Neuronal stem cell (in vitro differentiated cells): ENCODE data around the gene USF2.

Experiments used
- DNase-seq: peaks from one replicate; pipeline ENCODE4 v3.0.0-alpha.2; 2013; ENCODE audit warnings: low spot score
- H2AFZ ChIP-seq: one replicate; pipeline ENCODE4 v1.6.1; 2013; ENCODE audit warnings: mild to moderate bottlenecking, low read length, inconsistent platforms
- H2AK5ac ChIP-seq: 2 replicates; pipeline ENCODE4 v1.6.1; 2013; ENCODE audit warnings: low read depth, mild to moderate bottlenecking, inconsistent platforms, low read length, moderate library complexity, mixed read lengths
- H2BK120ac ChIP-seq: 2 replicates; pipeline ENCODE4 v1.6.1; 2013; ENCODE audit warnings: low read depth, mild to moderate bottlenecking, inconsistent platforms, low read length, moderate library complexity, mixed read lengths
- H2BK12ac ChIP-seq: one replicate; pipeline ENCODE4 v1.6.1; 2013; ENCODE audit warnings: low read length, inconsistent platforms
- H2BK15ac ChIP-seq: 2 replicates; pipeline ENCODE4 v1.6.1; 2013; ENCODE audit warnings: mild to moderate bottlenecking, low read length, inconsistent platforms, mixed read lengths
- H2BK5ac ChIP-seq: one replicate; pipeline ENCODE4 v1.6.1; 2013; ENCODE audit warnings: inconsistent platforms, mild to moderate bottlenecking, low read length, moderate library complexity
- H3K14ac ChIP-seq: one replicate; pipeline ENCODE4 v1.6.1; 2013; ENCODE audit warnings: low read length, inconsistent platforms
- H3K18ac ChIP-seq: 2 replicates; pipeline ENCODE4 v1.6.1; 2013; ENCODE audit warnings: low read length, inconsistent platforms
- H3K23ac ChIP-seq: 2 replicates; pipeline ENCODE4 v1.6.1; 2013; ENCODE audit warnings: low read depth, mild to moderate bottlenecking, mixed read lengths, low read length, inconsistent platforms; ENCODE audit not compliant: poor library complexity
- H3K27ac ChIP-seq: replicated peaks from 3 replicates; pipeline ENCODE4 v1.5.1; 2013; ENCODE audit warnings: low read length, inconsistent platforms
- H3K27me3 ChIP-seq, 3 experiments: 2 replicates each; pipeline ENCODE4 v1.6.1; 2013; ENCODE audit warnings: low read length in 3 of 3, mild to moderate bottlenecking in 2 of 3, inconsistent platforms in 1 of 3, low read depth in 1 of 3, mixed read lengths in 1 of 3, moderate library complexity in 1 of 3; ENCODE audit not compliant: control insufficient read depth in 3 of 3, insufficient read depth in 3 of 3
- H3K36me3 ChIP-seq, 2 donors: replicated peaks in 1 of 2; 2 replicates each; pipeline ENCODE4 v1.6.1; 2013; ENCODE audit warnings: low read length in 2 of 2; ENCODE audit not compliant: control insufficient read depth in 2 of 2, insufficient read depth in 2 of 2
- H3K4ac ChIP-seq: 2 replicates; pipeline ENCODE4 v1.6.1; 2013; ENCODE audit warnings: inconsistent platforms, mild to moderate bottlenecking, low read length, moderate library complexity
- H3K4me1 ChIP-seq, 2 donors: 1 replicate in 1 of 2; 2 replicates in 1 of 2; pipeline ENCODE4 v1.6.1; 2013; ENCODE audit warnings: low read length in 2 of 2, low read depth in 1 of 2; ENCODE audit not compliant: control insufficient read depth in 2 of 2, insufficient read depth in 1 of 2
- H3K4me2 ChIP-seq: one replicate; pipeline ENCODE4 v1.6.1; 2013; ENCODE audit warnings: mild to moderate bottlenecking, low read length, inconsistent platforms; ENCODE audit not compliant: insufficient read depth, poor library complexity, severe bottlenecking
- H3K4me3 ChIP-seq, 2 donors: 2 replicates each; pipeline ENCODE4 v1.5.1; 2013; ENCODE audit warnings: low read length in 2 of 2, mild to moderate bottlenecking in 2 of 2, inconsistent platforms in 1 of 2, moderate library complexity in 1 of 2
- H3K79me1 ChIP-seq: one replicate; pipeline ENCODE4 v1.6.1; 2013; ENCODE audit warnings: low read depth, mild to moderate bottlenecking, inconsistent platforms, low read length, moderate library complexity
- H3K9ac ChIP-seq: one replicate; pipeline ENCODE4 v1.6.1; 2013; ENCODE audit warnings: mild to moderate bottlenecking, low read depth, low read length, inconsistent platforms; ENCODE audit not compliant: poor library complexity
- H3K9me3 ChIP-seq, 2 donors: replicated peaks in 1 of 2; 2 replicates each; pipeline versions ENCODE3 to v1.6.1; 2013; ENCODE audit warnings: low read length in 2 of 2, mild to moderate bottlenecking in 2 of 2, inconsistent platforms in 1 of 2, low read depth in 1 of 2, mixed read lengths in 1 of 2, moderate library complexity in 1 of 2; ENCODE audit not compliant: control insufficient read depth in 2 of 2, insufficient read depth in 1 of 2
- H4K8ac ChIP-seq: one replicate; pipeline ENCODE4 v1.6.1; 2013; ENCODE audit warnings: low read depth, mild to moderate bottlenecking, inconsistent platforms, low read length, moderate library complexity
- H4K91ac ChIP-seq: one replicate; pipeline ENCODE4 v1.6.1; 2013; ENCODE audit warnings: low read length, low read depth, mild to moderate bottlenecking, inconsistent platforms; ENCODE audit not compliant: poor library complexity
- WGBS, 2 donors: extraction: QIAGEN DNeasy Blood & Tissue Kit; methylation state at CpG; one replicate each; pipeline ENCODE4 v1.1.7; 2013; ENCODE audit warnings: missing lambda C conversion rate in 2 of 2, mixed read lengths in 1 of 2; ENCODE audit not compliant: insufficient read length in 2 of 2, insufficient replicate concordance in 1 of 2; ENCODE audit errors: extremely low coverage in 2 of 2; 5-methylcytosine and 5-hydroxymethylcytosine counted together

USF2 gene

GRCh38 chr19:35291916-35292315 lies 23.2 kb downstream of the USF2 start, which contains the start of gene MAG:
Gene MAG, plus strand, starts transcription at chr19:35292161. Its CDS starts 3,248 bp downstream, at chr19:35295409.
- Histone ChIP-seq H2BK120ac (no peak within 1 kb of the TSS), H3K18ac (peak within 1 kb of the TSS; percentile 83), H3K9me3 (no peaks in the 10 kb centered on the region), H3K27ac (no peak within 1 kb of the TSS), H2BK5ac (no peak within 1 kb of the TSS), H3K4me1 (peaks cover 0 to 19% of the 10 kb centered on the region in 2 donors), H3K36me3 (no peaks in the 10 kb centered on the region), H3K14ac (peak within 1 kb of the TSS; percentile 77), H2BK15ac (peak within 1 kb of the TSS; percentile 45), H3K79me1 (peaks cover 2% of the 10 kb centered on the region), H4K91ac (peak within 1 kb of the TSS; percentile 17), H3K4me2 (no peak within 1 kb of the TSS), H4K8ac (no peak within 1 kb of the TSS), H3K9ac (peak within 1 kb of the TSS; percentile 44), H2AK5ac (peak within 1 kb of the TSS; percentile 90), H2AFZ (no peak within 1 kb of the TSS), H3K4me3 (peak within 1 kb of the TSS in 1 of 2 donors; percentile 42), H3K27me3 (peaks cover 0 to 23% (median 0%) of the 10 kb centered on the region in 3 experiments), H3K4ac (no peak within 1 kb of the TSS), H2BK12ac (peak within 1 kb of the TSS; percentile 78), H3K23ac (peak within 1 kb of the TSS; percentile 81)
- no CpG with 5 or more reads among the region's 12 CpGs for WGBS, 2 donors
- DNase-seq = no peak

- no CpG with 5 or more reads among the region's 23 CpGs for WGBS, 2 donors
- peak overlapping the region; percentile 35 for H2BK12ac ChIP-seq
- H2AFZ ChIP-seq = no peak overlapping the region
- peaks cover 0 to 3% of the 10 kb centered on the region in 2 donors for H3K36me3 ChIP-seq
- H2BK15ac ChIP-seq = peak overlapping the region; percentile 35
- H2BK120ac ChIP-seq = no peak overlapping the region
- H3K18ac ChIP-seq = peak overlapping the region; percentile 88
- peak overlapping the region; percentile 77 for H3K14ac ChIP-seq
- H3K9ac ChIP-seq = peak overlapping the region; percentile 68
- H3K27me3 ChIP-seq = peaks cover 0 to 19% (median 7%) of the 10 kb centered on the region in 3 experiments
- H2AK5ac ChIP-seq = peak overlapping the region; percentile 51
- H3K4me1 ChIP-seq = peaks cover 0 to 19% of the 10 kb centered on the region in 2 donors
- no peak overlapping the region for H3K27ac ChIP-seq
- H3K4me2 ChIP-seq = no peak overlapping the region
- peaks cover 0 to 1% of the 10 kb centered on the region in 2 donors for H3K9me3 ChIP-seq
- H4K91ac ChIP-seq = peak overlapping the region; percentile 32
- peak overlapping the region in 1 of 2 donors; percentile 42 for H3K4me3 ChIP-seq
- DNase-seq = no peak
- no peak overlapping the region for H2BK5ac ChIP-seq
- no peak overlapping the region for H3K4ac ChIP-seq
- H3K79me1 ChIP-seq = peaks cover 8% of the 10 kb centered on the region
- H3K23ac ChIP-seq = peak overlapping the region; percentile 73
- H4K8ac ChIP-seq = no peak overlapping the region
Observed at GRCh38 chr19:35292421-35293362, 23.9 kb downstream of the USF2 start.

GRCh38 chr19:35293363-35293739 lies 24.6 kb downstream of the USF2 start:
- no peak overlapping the region for H2BK120ac ChIP-seq
- H3K4me1 ChIP-seq = peaks cover 0 to 19% of the 10 kb centered on the region in 2 donors
- peak overlapping the region in 1 of 2 donors; percentile 42 for H3K4me3 ChIP-seq
- DNase-seq = no peak
- peak overlapping the region; percentile 45 for H3K23ac ChIP-seq
- no peak overlapping the region for H3K4ac ChIP-seq
- WGBS, 2 donors = no CpG with 5 or more reads among the region's 7 CpGs
- H3K27ac ChIP-seq = no peak overlapping the region
- H3K18ac ChIP-seq = peak overlapping the region; percentile 88
- H3K79me1 ChIP-seq = peaks cover 8% of the 10 kb centered on the region
- H4K91ac ChIP-seq = peak overlapping the region; percentile 32
- H3K9ac ChIP-seq = peak overlapping the region; percentile 68
- H2BK15ac ChIP-seq = peak overlapping the region; percentile 64
- no peak overlapping the region for H3K4me2 ChIP-seq
- peak overlapping the region; percentile 22 for H2BK5ac ChIP-seq
- H3K36me3 ChIP-seq = peaks cover 0 to 3% of the 10 kb centered on the region in 2 donors
- no peak overlapping the region for H2AFZ ChIP-seq
- peaks cover 0 to 19% (median 10%) of the 10 kb centered on the region in 3 experiments for H3K27me3 ChIP-seq
- H2BK12ac ChIP-seq = peak overlapping the region; percentile 35
- peaks cover 0 to 7% of the 10 kb centered on the region in 2 donors for H3K9me3 ChIP-seq
- H2AK5ac ChIP-seq = peak overlapping the region; percentile 51
- no peak overlapping the region for H4K8ac ChIP-seq
- H3K14ac ChIP-seq = peak overlapping the region; percentile 77

DNA sequence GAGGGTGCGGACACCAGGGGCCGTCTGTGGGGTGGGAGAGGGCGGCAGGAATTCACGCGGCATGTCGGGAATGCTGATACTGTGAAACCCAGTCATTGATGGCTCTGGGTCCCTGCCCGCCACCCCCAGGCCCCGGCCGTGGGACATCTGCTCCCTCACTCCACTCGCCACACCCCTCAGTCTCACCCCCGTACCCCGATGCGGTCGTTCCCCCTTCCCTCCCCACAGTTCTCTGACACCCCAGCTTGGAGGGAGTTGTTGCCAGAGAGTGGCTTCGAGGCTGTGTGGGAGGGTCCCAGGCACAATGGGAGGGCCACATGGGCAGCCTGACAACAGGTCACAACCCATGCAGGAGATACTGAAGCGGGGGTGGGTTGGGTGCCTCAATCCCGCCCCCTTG lies 25.0 kb downstream of the USF2 start:
- peaks cover 0 to 19% (median 10%) of the 10 kb centered on the region in 3 experiments for H3K27me3 ChIP-seq
- WGBS, 2 donors = no CpG with 5 or more reads among the region's 17 CpGs

More for the DNA sequence above, 25.0 kb downstream of the USF2 start:
- Histone ChIP-seq H3K4ac (no peak overlapping the region), H2AK5ac (peak overlapping the region; percentile 15), H3K79me1 (peaks cover 10% of the 10 kb centered on the region), H4K8ac (no peak overlapping the region), H3K9me3 (peaks cover 0 to 11% of the 10 kb centered on the region in 2 donors), H4K91ac (no peak overlapping the region), H3K27ac (no peak overlapping the region), H2BK12ac (no peak overlapping the region), H3K4me2 (no peak overlapping the region), H3K4me3 (no peak overlapping the region), H2BK15ac (peak overlapping the region; percentile 64), H2BK5ac (peak overlapping the region; percentile 22), H2AFZ (no peak overlapping the region), H3K4me1 (peaks cover 0 to 19% of the 10 kb centered on the region in 2 donors), H2BK120ac (no peak overlapping the region), H3K14ac (peak overlapping the region; percentile 31), H3K18ac (peak overlapping the region; percentile 88), H3K23ac (peak overlapping the region; percentile 68), H3K9ac (no peak overlapping the region), H3K36me3 (peaks cover 0 to 3% of the 10 kb centered on the region in 2 donors)
- no peak for DNase-seq
